Smooth muscle cell (in vitro differentiated cells): ENCODE data around the gene CCSER1. TPM values are rescaled to one million over a fixed set of nuclear protein-coding genes. Genes with fewer than 3 reads are reported as not detected.

Experiments used
- DNase-seq: peaks from one replicate; lab custom pipeline; 2025; ENCODE audit not compliant: unreplicated experiment; lab: John Stamatoyannopoulos, UW
- H2AFZ ChIP-seq: fragments of 200-600 bp; sonication (generic); 2 replicates; pipeline ENCODE4 v1.6.0; 2016; ENCODE audit warnings: antibody characterized with exemption, low read depth, mild to moderate bottlenecking
- H3F3A ChIP-seq: fragments of 200-600 bp; sonication (generic); 2 replicates; pipeline ENCODE4 v1.6.0; 2017; ENCODE audit warnings: antibody characterized with exemption, low read depth
- H3K27ac ChIP-seq: fragments of 200-600 bp; sonication (generic); 2 replicates; pipeline ENCODE4 v1.5.1; 2016; ENCODE audit warnings: low read depth, mild to moderate bottlenecking
- H3K27me3 ChIP-seq: fragments of 200-600 bp; sonication (generic); 2 replicates; pipeline ENCODE4 v1.6.1; 2016; ENCODE audit warnings: low read depth, mild to moderate bottlenecking
- H3K36me3 ChIP-seq: fragments of 200-600 bp; sonication (generic); 2 replicates; pipeline ENCODE4 v1.5.1; 2016; ENCODE audit warnings: low read depth
- H3K4me1 ChIP-seq: fragments of 200-600 bp; sonication (generic); 2 replicates; pipeline ENCODE4 v1.5.1; 2016; ENCODE audit warnings: low read depth
- H3K4me2 ChIP-seq: fragments of 200-600 bp; sonication (generic); 2 replicates; pipeline ENCODE4 v1.6.0; 2016; ENCODE audit warnings: mild to moderate bottlenecking
- H3K4me3 ChIP-seq: fragments of 200-600 bp; sonication (generic); 2 replicates; pipeline ENCODE4 v1.5.1; 2016; ENCODE audit warnings: mild to moderate bottlenecking
- H3K79me2 ChIP-seq: fragments of 200-600 bp; sonication (generic); 2 replicates; pipeline ENCODE4 v1.6.0; 2016; ENCODE audit warnings: low read depth, mild to moderate bottlenecking
- H3K9ac ChIP-seq: fragments of 200-600 bp; sonication (generic); 2 replicates; pipeline ENCODE4 v1.6.0; 2016; ENCODE audit warnings: low read depth
- H3K9me3 ChIP-seq: fragments of 200-600 bp; sonication (generic); replicated peaks from 2 replicates; pipeline ENCODE4 v1.5.1; 2016; ENCODE audit warnings: low read depth
- H4K20me1 ChIP-seq: fragments of 200-600 bp; sonication (generic); 2 replicates; pipeline ENCODE4 v1.6.0; 2016; ENCODE audit warnings: low read depth
- WGBS: methylation state at CpG from one replicate; pipeline ENCODE4 v1.1.7; 2016; ENCODE audit warnings: low lambda C conversion rate; 5-methylcytosine and 5-hydroxymethylcytosine counted together
- polyA plus RNA-seq: library from polyadenylated mRNA; unstranded; fragments of >200 nt; fragmentation: Nextera tagmentation; extraction: Ambion mirVana; gene quantifications from 2 replicates; pipeline ENCODE4 v1.2.1, GENCODE V29; 2016
- total RNA-seq: library from RNA; depleted of rRNA; stranded (reverse); fragments of >200 nt; gene quantifications from 2 replicates; pipeline ENCODE4 v1.2.3, GENCODE V29; 2014
- TF ChIP-seq, protein P1 (sequence below): fragments of 200-600 bp; sonication (generic); IDR thresholded peaks from 2 replicates; pipeline ENCODE4 v1.5.1; 2017; ENCODE audit warnings: borderline replicate concordance, mild to moderate bottlenecking, antibody characterized with exemption; ENCODE audit not compliant: insufficient read depth, poor library complexity, severe bottlenecking

The CCSER1 gene
- total and polyA plus RNA-seq, 2 experiments from 2014 or later = 0.76 TPM; not detected in 1

DNA sequence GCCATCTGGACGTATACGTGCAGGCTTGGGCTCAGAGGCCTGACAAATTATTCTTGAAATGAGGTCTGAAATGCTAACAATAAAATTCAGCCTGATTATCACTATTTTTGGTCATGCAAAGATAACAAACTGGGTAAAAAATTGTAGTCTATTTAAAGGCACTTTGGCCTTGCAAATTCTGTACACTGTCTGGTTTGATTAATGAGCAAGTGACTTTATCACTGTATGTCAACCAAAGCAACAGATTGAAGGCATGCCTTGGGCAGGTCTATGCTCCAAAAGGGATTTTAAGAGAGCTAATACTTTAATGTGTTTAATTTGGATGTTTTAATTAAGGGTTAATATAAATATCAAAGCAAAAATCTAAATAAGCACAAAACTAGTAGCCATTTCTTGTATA is 1141.7 kb downstream of the CCSER1 start:
- 48% methylated on average over 2 of the region's 2 CpGs for WGBS
- H3K9ac ChIP-seq = no peak overlapping the region
- H3K9me3 ChIP-seq = no peaks in the 10 kb centered on the region
- H3K4me1 ChIP-seq = peaks cover 4% of the 10 kb centered on the region
- no peaks in the 10 kb centered on the region for H3K36me3 ChIP-seq
- H2AFZ ChIP-seq = no peak overlapping the region
- no peak overlapping the region for H3K4me3 ChIP-seq
- no peak for DNase-seq
- H3K4me2 ChIP-seq = no peak overlapping the region
- no peak overlapping the region for H3K27ac ChIP-seq
- no peaks in the 10 kb centered on the region for H3K27me3 ChIP-seq
- TF ChIP-seq, protein P1, sequence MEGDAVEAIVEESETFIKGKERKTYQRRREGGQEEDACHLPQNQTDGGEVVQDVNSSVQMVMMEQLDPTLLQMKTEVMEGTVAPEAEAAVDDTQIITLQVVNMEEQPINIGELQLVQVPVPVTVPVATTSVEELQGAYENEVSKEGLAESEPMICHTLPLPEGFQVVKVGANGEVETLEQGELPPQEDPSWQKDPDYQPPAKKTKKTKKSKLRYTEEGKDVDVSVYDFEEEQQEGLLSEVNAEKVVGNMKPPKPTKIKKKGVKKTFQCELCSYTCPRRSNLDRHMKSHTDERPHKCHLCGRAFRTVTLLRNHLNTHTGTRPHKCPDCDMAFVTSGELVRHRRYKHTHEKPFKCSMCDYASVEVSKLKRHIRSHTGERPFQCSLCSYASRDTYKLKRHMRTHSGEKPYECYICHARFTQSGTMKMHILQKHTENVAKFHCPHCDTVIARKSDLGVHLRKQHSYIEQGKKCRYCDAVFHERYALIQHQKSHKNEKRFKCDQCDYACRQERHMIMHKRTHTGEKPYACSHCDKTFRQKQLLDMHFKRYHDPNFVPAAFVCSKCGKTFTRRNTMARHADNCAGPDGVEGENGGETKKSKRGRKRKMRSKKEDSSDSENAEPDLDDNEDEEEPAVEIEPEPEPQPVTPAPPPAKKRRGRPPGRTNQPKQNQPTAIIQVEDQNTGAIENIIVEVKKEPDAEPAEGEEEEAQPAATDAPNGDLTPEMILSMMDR = no peak
- H4K20me1 ChIP-seq = no peaks in the 10 kb centered on the region
- H3K79me2 ChIP-seq = no peaks in the 10 kb centered on the region
- H3F3A ChIP-seq = no peaks in the 10 kb centered on the region

DNA sequence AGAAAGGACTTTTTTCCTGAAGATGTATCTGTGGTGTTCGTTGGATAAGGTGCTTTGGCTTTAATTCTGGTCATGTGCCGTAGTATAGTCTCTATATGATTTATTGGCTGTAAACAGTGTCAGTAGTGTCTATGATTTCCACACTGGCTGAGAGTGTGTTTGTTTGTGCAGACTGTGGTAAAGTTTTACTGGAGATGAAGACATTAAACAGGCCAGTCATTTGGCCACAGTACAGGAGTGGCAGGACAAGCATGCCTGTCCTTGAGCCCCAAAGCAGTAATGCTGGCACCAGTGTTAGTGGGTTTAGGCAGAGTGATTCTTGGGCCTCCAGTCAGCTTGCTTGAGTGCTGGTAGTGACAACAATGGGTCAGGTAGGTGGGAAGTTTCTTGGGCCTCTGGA is 1152.7 kb downstream of the CCSER1 start:
- Histone ChIP-seq H3K27ac (no peak overlapping the region), H3K4me3 (no peak overlapping the region), H3K4me2 (no peak overlapping the region), H3K36me3 (no peaks in the 10 kb centered on the region), H3K9ac (no peak overlapping the region), H3K79me2 (no peaks in the 10 kb centered on the region), H2AFZ (no peak overlapping the region), H3F3A (no peaks in the 10 kb centered on the region), H3K27me3 (no peaks in the 10 kb centered on the region), H3K4me1 (no peaks in the 10 kb centered on the region), H3K9me3 (no peaks in the 10 kb centered on the region), H4K20me1 (no peaks in the 10 kb centered on the region)
- no peak for DNase-seq
- 26% methylated on average over 2 of the region's 2 CpGs for WGBS
- TF ChIP-seq, protein P1 = no peak

DNA sequence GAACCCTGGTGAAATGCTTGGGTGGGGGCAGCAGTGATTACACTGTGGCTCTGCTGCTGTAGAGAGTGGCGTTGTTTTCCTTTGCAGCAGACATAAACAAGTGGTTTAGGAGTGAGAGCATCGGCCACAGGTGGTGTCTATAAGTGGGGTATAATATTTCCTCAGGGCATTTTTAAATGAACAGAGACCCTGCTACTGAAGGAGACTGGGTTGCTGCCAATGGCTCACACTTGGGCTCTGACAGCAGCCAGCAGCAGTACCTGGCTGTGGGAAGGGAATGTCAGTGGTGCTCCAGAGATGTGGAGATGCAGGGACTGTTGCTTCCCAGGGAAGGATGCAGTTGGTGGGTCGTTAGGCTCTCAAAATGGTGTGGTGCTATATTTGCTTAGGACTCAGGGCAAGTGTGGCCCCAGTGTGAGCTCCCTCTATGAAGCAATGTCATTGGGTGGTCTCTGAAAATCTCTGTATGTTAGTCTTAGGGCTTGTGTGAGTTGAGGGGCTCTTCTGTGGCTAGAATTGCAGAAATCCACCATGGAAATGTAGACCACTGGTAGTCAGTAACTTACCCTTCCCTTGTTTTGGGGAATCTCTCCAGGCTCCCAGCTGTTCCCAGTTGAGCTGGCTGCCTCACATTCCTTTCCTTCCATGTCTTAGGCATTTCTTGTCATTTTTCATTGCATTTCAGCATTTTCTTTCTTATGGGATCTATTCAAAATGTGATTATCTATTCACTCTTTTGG is 1153.5 kb downstream of the CCSER1 start:
- 85% methylated on average over 3 of the region's 3 CpGs for WGBS
- Histone ChIP-seq H3K9ac (no peak overlapping the region), H3K27ac (no peak overlapping the region), H3K9me3 (no peaks in the 10 kb centered on the region), H3K36me3 (no peaks in the 10 kb centered on the region), H3K79me2 (no peaks in the 10 kb centered on the region), H3K4me1 (no peaks in the 10 kb centered on the region), H3K4me3 (no peak overlapping the region), H2AFZ (no peak overlapping the region), H3K27me3 (no peaks in the 10 kb centered on the region), H3K4me2 (no peak overlapping the region), H3F3A (no peaks in the 10 kb centered on the region), H4K20me1 (no peaks in the 10 kb centered on the region)
- no peak for DNase-seq
- TF ChIP-seq, protein P1 = no peak

DNA sequence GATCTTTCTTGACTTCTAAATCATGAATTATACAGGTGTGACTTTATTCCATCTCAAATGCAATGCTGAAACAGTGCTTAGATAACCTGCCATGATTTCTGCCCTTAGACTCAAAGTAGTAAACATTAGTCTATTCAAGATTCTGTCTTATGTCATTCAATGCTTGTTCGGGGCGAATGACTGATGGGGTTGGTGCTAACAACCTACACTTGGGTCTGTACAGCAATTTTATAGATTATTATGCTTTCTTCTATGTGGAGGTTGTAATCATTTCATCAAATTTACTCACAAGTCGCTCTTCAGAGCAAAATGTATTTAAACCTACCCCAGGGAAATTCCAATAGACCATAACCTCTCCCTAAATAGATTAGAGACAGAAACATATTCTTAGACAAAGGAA is 1155.0 kb downstream of the CCSER1 start:
- Histone ChIP-seq H3K9me3 (no peaks in the 10 kb centered on the region), H3K9ac (no peak overlapping the region), H3K36me3 (no peaks in the 10 kb centered on the region), H3K4me3 (no peak overlapping the region), H3K4me1 (no peaks in the 10 kb centered on the region), H4K20me1 (no peaks in the 10 kb centered on the region), H3K4me2 (no peak overlapping the region), H3K27me3 (no peaks in the 10 kb centered on the region), H3K79me2 (no peaks in the 10 kb centered on the region), H2AFZ (no peak overlapping the region), H3K27ac (no peak overlapping the region), H3F3A (no peaks in the 10 kb centered on the region)
- 94% methylated on average over 3 of the region's 3 CpGs for WGBS
- TF ChIP-seq, protein P1 = no peak
- no peak for DNase-seq
